Measurements from ENCODE around the gene UBE3D. TPM values are rescaled to one million over a fixed set of nuclear protein-coding genes. Genes with fewer than 3 reads are reported as not detected.

UBE3D gene
- total RNA-seq, 1 experiment from 2014 or later = 5.5 TPM

GRCh38 chr6:83108378-83108777, 42.7 kb upstream of the UBE3D start:
- H3K27ac Mint-ChIP-seq (ENCODE audit: low read depth, unreplicated experiment) = no peak overlapping the region
- no peaks in the 10 kb centered on the region for H3K4me1 Mint-ChIP-seq (ENCODE audit: insufficient read depth, unreplicated experiment)
- no TSS peak for BruUV-seq (replicated peaks)
- H3K36me3 Mint-ChIP-seq (ENCODE audit: insufficient read depth, unreplicated experiment) = peaks cover 35% of the 10 kb centered on the region
- TF ChIP-seq CTCF (IDR thresholded peaks at IDR 0.05; ENCODE audit: unreplicated experiment) = no peak
- H3K27me3 Mint-ChIP-seq (ENCODE audit: insufficient read depth, unreplicated experiment) = no peaks in the 10 kb centered on the region
- H3K4me3 Mint-ChIP-seq (ENCODE audit: unreplicated experiment) = no peak overlapping the region
- intact Hi-C loops (cut with micrococcal nuclease) = no loop called here
- DNase-seq (ENCODE audit: unreplicated experiment) = no peak
- ChIA-PET POLR2A (interaction anchor here (0.8 to 1.1 kb wide), 2 partner anchors 12 kb away, joined by 3 read pairs; no protein-coding TSS in a partner anchor), CTCF (interaction anchor here (3.3 kb wide), 1 partner anchor 42 kb away, joined by 24 read pairs; the partner anchor contains the start of gene UBE3D)
- no peaks in the 10 kb centered on the region for H3K9me3 Mint-ChIP-seq (ENCODE audit: unreplicated experiment)

- H3K9me3 Mint-ChIP-seq (ENCODE audit: unreplicated experiment) = peaks cover 7% of the 10 kb centered on the region
- DNase-seq (ENCODE audit: unreplicated experiment) = no peak
- H3K27ac Mint-ChIP-seq (ENCODE audit: low read depth, unreplicated experiment) = peak overlapping the region; percentile 65
- no peak overlapping the region for H3K4me3 Mint-ChIP-seq (ENCODE audit: unreplicated experiment)
- ChIA-PET POLR2A (no interaction called here), CTCF (interaction anchor here (4.1 kb wide), 1 partner anchor 32 kb away, joined by 42 read pairs; the partner anchor contains the start of genes DOP1A and UBE3D)
- no peaks in the 10 kb centered on the region for H3K4me1 Mint-ChIP-seq (ENCODE audit: insufficient read depth, unreplicated experiment)
- H3K27me3 Mint-ChIP-seq (ENCODE audit: insufficient read depth, unreplicated experiment) = no peaks in the 10 kb centered on the region
- H3K36me3 Mint-ChIP-seq (ENCODE audit: insufficient read depth, unreplicated experiment) = peaks cover 36% of the 10 kb centered on the region
- no peak for TF ChIP-seq CTCF (IDR thresholded peaks at IDR 0.05; ENCODE audit: unreplicated experiment)
- BruUV-seq (replicated peaks) = no TSS peak
- intact Hi-C loops (cut with micrococcal nuclease) = no loop called here
These were observed 32.9 kb upstream of the UBE3D start for GRCh38 chr6:83098589-83098988.

GRCh38 chr6:83097675-83098074, 32.0 kb upstream of the UBE3D start:
- no peaks in the 10 kb centered on the region for H3K4me1 Mint-ChIP-seq (ENCODE audit: insufficient read depth, unreplicated experiment)
- no peaks in the 10 kb centered on the region for H3K27me3 Mint-ChIP-seq (ENCODE audit: insufficient read depth, unreplicated experiment)
- H3K9me3 Mint-ChIP-seq (ENCODE audit: unreplicated experiment) = peaks cover 7% of the 10 kb centered on the region
- no peak overlapping the region for H3K27ac Mint-ChIP-seq (ENCODE audit: low read depth, unreplicated experiment)
- ChIA-PET CTCF (interaction anchor here (0.5 to 4.1 kb wide), 2 partner anchors 31 to 845 kb away, joined by 3 to 42 read pairs; partner anchors contain the start of genes DOP1A and UBE3D), POLR2A (interaction anchor here (1.3 to 1.4 kb wide), 2 partner anchors 26 to 30 kb away, joined by 3 to 8 read pairs; partner anchors contain the start of gene DOP1A)
- H3K4me3 Mint-ChIP-seq (ENCODE audit: unreplicated experiment) = no peak overlapping the region
- TF ChIP-seq CTCF (IDR thresholded peaks at IDR 0.05; ENCODE audit: unreplicated experiment) = no peak
- intact Hi-C loops (cut with micrococcal nuclease) = no loop called here
- H3K36me3 Mint-ChIP-seq (ENCODE audit: insufficient read depth, unreplicated experiment) = peaks cover 27% of the 10 kb centered on the region
- BruUV-seq (replicated peaks) = no TSS peak
- no peak for DNase-seq (ENCODE audit: unreplicated experiment)

GRCh38 chr6:83097204-83097603, 31.6 kb upstream of the UBE3D start:
- Mint-ChIP-seq H3K4me1 (ENCODE audit: insufficient read depth, unreplicated experiment) (no peaks in the 10 kb centered on the region), H3K27me3 (ENCODE audit: insufficient read depth, unreplicated experiment) (no peaks in the 10 kb centered on the region), H3K27ac (ENCODE audit: low read depth, unreplicated experiment) (no peak overlapping the region), H3K4me3 (ENCODE audit: unreplicated experiment) (no peak overlapping the region), H3K9me3 (ENCODE audit: unreplicated experiment) (peaks cover 7% of the 10 kb centered on the region), H3K36me3 (ENCODE audit: insufficient read depth, unreplicated experiment) (peaks cover 23% of the 10 kb centered on the region)
- no peak for TF ChIP-seq CTCF (IDR thresholded peaks at IDR 0.05; ENCODE audit: unreplicated experiment)
- intact Hi-C loops (cut with micrococcal nuclease) = no loop called here
- BruUV-seq (replicated peaks) = no TSS peak
- no peak for DNase-seq (ENCODE audit: unreplicated experiment)
- ChIA-PET POLR2A (interaction anchor here (1.3 to 1.4 kb wide), 2 partner anchors 25 to 29 kb away, joined by 3 to 8 read pairs; partner anchors contain the start of gene DOP1A), CTCF (interaction anchor here (0.5 to 4.1 kb wide), 3 partner anchors 31 to 845 kb away, joined by 3 to 42 read pairs (median 3); partner anchors contain the start of genes DOP1A and UBE3D)
